ENCODE results near the gene SGK2.

The SGK2 gene

DNA sequence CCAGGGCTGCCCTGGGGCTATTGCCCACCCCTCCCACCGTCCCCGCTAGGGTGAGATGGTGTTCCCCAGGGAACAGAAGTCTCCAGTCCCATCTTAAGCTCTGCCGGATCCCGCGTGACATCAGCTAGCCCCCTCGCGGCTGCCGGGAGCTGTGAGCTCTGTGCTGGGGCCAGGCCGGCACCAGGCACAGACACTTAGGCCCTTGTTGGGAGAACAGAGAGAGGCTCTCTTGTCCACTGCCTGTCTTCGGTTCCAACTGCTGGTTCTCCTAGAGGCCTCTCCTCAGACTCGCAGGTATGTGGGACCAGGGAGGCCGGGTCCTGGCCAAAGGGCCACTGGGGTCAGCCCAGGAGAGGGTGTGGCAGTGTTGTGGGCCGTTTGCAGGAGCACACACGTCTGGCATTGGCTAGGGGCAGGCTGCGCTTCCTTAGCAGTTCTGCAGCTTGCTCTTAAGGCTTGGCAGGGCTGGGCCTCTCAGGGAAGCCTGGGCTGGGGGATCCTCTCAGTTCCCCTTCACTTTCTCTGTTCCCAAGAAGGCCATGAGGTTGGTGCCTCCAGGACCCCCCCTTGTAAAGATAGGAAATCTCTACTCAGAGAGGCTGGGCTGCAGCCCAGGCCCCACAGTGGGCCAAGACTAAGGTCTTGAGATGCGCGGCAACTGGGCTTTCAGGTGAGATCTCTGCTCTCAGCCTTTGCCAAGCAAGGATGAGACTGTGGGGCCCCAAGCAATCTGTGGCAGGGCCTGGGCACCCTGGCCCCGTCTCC is 6.3 kb downstream of the SGK2 start:
- Histone ChIP-seq H3K9me3 (ENCODE audit: insufficient read depth, low read depth, low read length) (no peaks in the 10 kb centered on the region), H3K4me3 (ENCODE audit: low read length) (no peak overlapping the region), H3K27me3 (ENCODE audit: insufficient read depth, low read length) (no peaks in the 10 kb centered on the region), H3K9ac (ENCODE audit: low read depth, low read length) (no peak overlapping the region), H3K36me3 (ENCODE audit: insufficient read depth, low read length) (no peaks in the 10 kb centered on the region), H3K4me1 (ENCODE audit: insufficient read depth, low read length) (no peaks in the 10 kb centered on the region), H3K27ac (ENCODE audit: low read depth, low read length) (no peak overlapping the region)
- WGBS: 87% methylated on average over 18 of the region's 18 CpGs

DNA sequence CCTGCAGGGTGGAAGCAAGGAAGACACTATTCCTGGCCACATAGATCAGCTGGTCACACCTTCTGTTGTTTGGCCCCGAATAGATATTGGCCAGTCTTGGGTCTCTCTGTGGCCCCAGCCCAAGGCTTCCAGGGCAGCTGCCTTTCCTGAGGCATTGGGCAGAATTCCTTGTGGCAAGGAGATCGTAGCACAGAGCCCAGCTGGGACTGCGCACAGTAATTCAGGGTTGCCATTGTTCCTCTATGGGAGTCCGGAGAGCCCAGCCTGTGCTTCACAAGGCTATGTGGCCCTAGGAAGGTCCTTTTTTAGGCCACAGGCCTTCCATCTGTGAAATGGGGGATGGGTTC is 6.9 kb downstream of the SGK2 start:
- H3K4me3 ChIP-seq (ENCODE audit: low read length): no peak overlapping the region
- WGBS: 92% methylated on average over 4 of the region's 4 CpGs
- H3K27ac ChIP-seq (ENCODE audit: low read depth, low read length): no peak overlapping the region
- no peaks in the 10 kb centered on the region for H3K9me3 ChIP-seq (ENCODE audit: insufficient read depth, low read depth, low read length)
- H3K36me3 ChIP-seq (ENCODE audit: insufficient read depth, low read length): no peaks in the 10 kb centered on the region
- H3K9ac ChIP-seq (ENCODE audit: low read depth, low read length): no peak overlapping the region
- no peaks in the 10 kb centered on the region for H3K27me3 ChIP-seq (ENCODE audit: insufficient read depth, low read length)
- H3K4me1 ChIP-seq (ENCODE audit: insufficient read depth, low read length): no peaks in the 10 kb centered on the region

DNA sequence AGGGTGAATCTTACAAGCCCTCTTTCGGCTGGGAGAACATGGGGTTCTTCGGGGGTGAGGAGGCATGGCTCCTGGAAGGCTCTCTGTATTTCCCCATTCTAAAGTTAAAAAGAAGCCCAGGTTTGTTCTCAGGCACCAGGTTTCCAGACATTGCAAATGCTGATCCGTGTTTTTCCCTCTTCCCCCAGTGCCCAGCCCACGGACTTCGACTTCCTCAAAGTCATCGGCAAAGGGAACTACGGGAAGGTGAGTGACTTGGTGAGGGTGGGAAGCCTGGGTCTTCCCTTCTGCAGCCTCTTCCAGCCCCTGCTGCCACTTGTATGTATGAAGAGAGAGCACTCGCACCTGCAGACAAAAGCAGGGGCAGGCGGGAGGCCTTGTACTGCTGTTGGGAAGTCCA is 8.7 kb downstream of the SGK2 start:
- H3K4me1 ChIP-seq (ENCODE audit: insufficient read depth, low read length): no peaks in the 10 kb centered on the region
- H3K36me3 ChIP-seq (ENCODE audit: insufficient read depth, low read length): no peaks in the 10 kb centered on the region
- no peak overlapping the region for H3K27ac ChIP-seq (ENCODE audit: low read depth, low read length)
- H3K9ac ChIP-seq (ENCODE audit: low read depth, low read length): no peak overlapping the region
- no peaks in the 10 kb centered on the region for H3K9me3 ChIP-seq (ENCODE audit: insufficient read depth, low read depth, low read length)
- 96% methylated on average over 9 of the region's 9 CpGs for WGBS
- no peak overlapping the region for H3K4me3 ChIP-seq (ENCODE audit: low read length)
- H3K27me3 ChIP-seq (ENCODE audit: insufficient read depth, low read length): no peaks in the 10 kb centered on the region

DNA sequence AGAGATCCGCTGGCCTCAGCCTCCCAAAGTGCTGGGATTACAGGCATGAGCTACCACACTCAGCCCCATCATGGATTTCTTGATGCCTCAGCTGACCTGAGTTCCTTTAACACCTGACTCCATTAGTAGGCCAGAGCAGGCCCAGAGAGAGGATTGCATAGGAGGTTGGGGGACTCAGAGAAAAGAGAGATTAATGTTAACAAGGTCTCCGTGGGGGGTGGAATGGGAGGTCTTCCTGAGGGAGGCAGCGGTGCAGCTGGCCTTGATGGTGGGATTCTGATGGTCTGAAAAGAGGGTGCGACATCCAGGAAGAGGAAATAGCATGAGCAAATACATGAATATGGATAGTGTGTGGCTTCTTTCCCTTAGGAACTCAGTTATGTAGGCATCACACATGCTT is 9.9 kb downstream of the SGK2 start:
- WGBS: 79% methylated on average over 4 of the region's 4 CpGs
- H3K27me3 ChIP-seq (ENCODE audit: insufficient read depth, low read length): no peaks in the 10 kb centered on the region

DNA sequence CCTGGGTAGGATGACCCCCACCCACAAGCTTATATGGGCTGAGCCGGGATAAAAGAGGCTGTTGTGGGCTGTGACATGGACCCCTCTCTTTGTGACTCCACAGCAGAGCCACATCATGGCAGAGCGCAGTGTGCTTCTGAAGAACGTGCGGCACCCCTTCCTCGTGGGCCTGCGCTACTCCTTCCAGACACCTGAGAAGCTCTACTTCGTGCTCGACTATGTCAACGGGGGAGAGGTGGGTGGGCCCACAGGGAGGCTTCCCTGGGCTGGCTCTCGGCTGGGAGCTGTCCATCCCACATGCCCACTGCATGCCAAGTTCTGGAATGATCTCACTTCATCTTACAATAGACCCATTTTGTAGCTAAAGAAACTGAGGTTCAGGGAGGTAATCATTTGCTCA is 10.5 kb downstream of the SGK2 start:
- WGBS: 94% methylated on average over 10 of the region's 10 CpGs
- Histone ChIP-seq H3K4me1 (ENCODE audit: insufficient read depth, low read length) (no peaks in the 10 kb centered on the region), H3K9me3 (ENCODE audit: insufficient read depth, low read depth, low read length) (no peaks in the 10 kb centered on the region), H3K4me3 (ENCODE audit: low read length) (no peak overlapping the region), H3K27ac (ENCODE audit: low read depth, low read length) (no peak overlapping the region), H3K36me3 (ENCODE audit: insufficient read depth, low read length) (no peaks in the 10 kb centered on the region), H3K9ac (ENCODE audit: low read depth, low read length) (no peak overlapping the region), H3K27me3 (ENCODE audit: insufficient read depth, low read length) (no peaks in the 10 kb centered on the region)

More for the DNA sequence above, 9.9 kb downstream of the SGK2 start:
- no peak overlapping the region for H3K27ac ChIP-seq (ENCODE audit: low read depth, low read length)
- no peak overlapping the region for H3K9ac ChIP-seq (ENCODE audit: low read depth, low read length)
- no peaks in the 10 kb centered on the region for H3K4me1 ChIP-seq (ENCODE audit: insufficient read depth, low read length)
- no peak overlapping the region for H3K4me3 ChIP-seq (ENCODE audit: low read length)
- H3K9me3 ChIP-seq (ENCODE audit: insufficient read depth, low read depth, low read length): no peaks in the 10 kb centered on the region
- no peaks in the 10 kb centered on the region for H3K36me3 ChIP-seq (ENCODE audit: insufficient read depth, low read length)

DNA sequence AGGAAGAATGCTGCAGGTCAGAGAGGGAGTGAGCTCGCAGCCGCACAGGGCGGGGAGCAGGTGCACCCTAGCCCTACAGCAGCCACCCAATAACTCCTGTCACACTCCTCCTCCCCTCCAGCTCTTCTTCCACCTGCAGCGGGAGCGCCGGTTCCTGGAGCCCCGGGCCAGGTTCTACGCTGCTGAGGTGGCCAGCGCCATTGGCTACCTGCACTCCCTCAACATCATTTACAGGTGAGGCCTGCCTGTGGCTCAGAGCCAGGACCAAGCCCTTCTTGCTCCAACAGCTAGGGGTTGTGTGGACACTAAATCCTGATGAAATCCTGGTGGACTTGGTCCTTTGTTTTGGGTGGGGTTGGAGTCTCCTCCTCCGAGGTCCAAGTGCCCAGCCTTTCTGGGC is 11.7 kb downstream of the SGK2 start:
- no peaks in the 10 kb centered on the region for H3K27me3 ChIP-seq (ENCODE audit: insufficient read depth, low read length)
- H3K9me3 ChIP-seq (ENCODE audit: insufficient read depth, low read depth, low read length): no peaks in the 10 kb centered on the region
- no peak overlapping the region for H3K9ac ChIP-seq (ENCODE audit: low read depth, low read length)
- H3K4me1 ChIP-seq (ENCODE audit: insufficient read depth, low read length): no peaks in the 10 kb centered on the region
- 92% methylated on average over 10 of the region's 10 CpGs for WGBS
- H3K4me3 ChIP-seq (ENCODE audit: low read length): no peak overlapping the region
- H3K27ac ChIP-seq (ENCODE audit: low read depth, low read length): no peak overlapping the region
- no peaks in the 10 kb centered on the region for H3K36me3 ChIP-seq (ENCODE audit: insufficient read depth, low read length)

DNA sequence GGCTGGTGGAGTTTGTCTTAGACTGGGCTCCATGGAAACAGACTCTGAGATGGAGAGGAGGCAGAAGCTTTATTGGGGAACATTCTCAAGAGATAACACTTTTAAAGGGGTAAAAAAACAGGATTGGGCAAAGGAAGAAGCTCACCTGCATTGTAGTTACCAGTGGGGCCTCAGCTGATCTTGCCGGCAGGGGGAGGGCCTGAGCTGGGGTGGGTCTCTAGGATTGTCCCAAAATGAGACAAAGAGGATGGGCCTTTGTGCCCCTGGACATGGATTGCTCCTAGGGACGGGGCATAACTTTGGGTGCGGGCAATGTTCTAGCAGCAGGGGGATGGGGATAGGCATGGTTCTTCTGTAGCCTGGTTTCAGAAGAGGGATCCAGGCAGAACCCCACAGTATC is 12.5 kb downstream of the SGK2 start:
- no peak overlapping the region for H3K9ac ChIP-seq (ENCODE audit: low read depth, low read length)
- no peaks in the 10 kb centered on the region for H3K4me1 ChIP-seq (ENCODE audit: insufficient read depth, low read length)
- H3K27me3 ChIP-seq (ENCODE audit: insufficient read depth, low read length): no peaks in the 10 kb centered on the region
- H3K36me3 ChIP-seq (ENCODE audit: insufficient read depth, low read length): no peaks in the 10 kb centered on the region
- no peak overlapping the region for H3K4me3 ChIP-seq (ENCODE audit: low read length)
- WGBS: 88% methylated on average over 3 of the region's 3 CpGs
- no peaks in the 10 kb centered on the region for H3K9me3 ChIP-seq (ENCODE audit: insufficient read depth, low read depth, low read length)
- no peak overlapping the region for H3K27ac ChIP-seq (ENCODE audit: low read depth, low read length)

DNA sequence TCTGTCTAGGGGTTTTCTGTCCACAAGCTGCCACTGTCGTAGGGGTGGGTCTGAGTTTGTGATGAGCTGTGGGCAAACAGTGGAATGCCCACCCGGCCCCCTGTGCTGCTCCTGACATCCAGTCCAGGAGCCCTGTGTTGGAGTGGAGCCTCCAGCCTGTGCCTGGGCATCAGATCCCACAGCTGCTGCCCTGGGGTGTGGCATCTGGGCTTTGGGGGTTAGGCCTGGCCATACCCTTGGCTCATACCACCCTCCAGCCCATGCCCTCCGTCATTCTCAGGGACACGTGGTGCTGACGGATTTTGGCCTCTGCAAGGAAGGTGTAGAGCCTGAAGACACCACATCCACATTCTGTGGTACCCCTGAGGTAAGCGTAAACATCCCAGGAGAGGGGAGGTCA is 12.9 kb downstream of the SGK2 start:
- Histone ChIP-seq H3K9ac (ENCODE audit: low read depth, low read length) (no peak overlapping the region), H3K4me1 (ENCODE audit: insufficient read depth, low read length) (no peaks in the 10 kb centered on the region), H3K4me3 (ENCODE audit: low read length) (no peak overlapping the region), H3K9me3 (ENCODE audit: insufficient read depth, low read depth, low read length) (no peaks in the 10 kb centered on the region), H3K27me3 (ENCODE audit: insufficient read depth, low read length) (no peaks in the 10 kb centered on the region), H3K36me3 (ENCODE audit: insufficient read depth, low read length) (no peaks in the 10 kb centered on the region), H3K27ac (ENCODE audit: low read depth, low read length) (no peak overlapping the region)
- 94% methylated on average over 6 of the region's 6 CpGs for WGBS

DNA sequence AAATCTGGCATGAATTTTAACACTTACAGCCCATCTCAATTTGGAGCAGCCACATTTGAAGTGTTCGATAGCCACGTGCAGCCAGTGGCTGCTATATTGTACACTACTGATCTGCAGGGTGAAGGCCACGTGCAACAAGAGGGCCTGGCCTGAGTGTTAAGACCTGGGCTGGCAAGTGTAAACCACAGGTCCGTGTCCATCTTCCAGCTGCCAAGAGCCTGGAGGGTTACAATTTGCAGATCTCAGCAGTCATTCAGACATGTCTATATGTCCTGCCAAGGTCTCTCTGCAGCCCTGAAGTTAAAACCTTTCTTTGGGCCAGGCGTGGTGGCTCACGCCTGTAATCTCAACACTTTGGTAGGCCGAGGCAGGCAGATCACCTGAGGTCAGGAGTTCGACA is 14.1 kb downstream of the SGK2 start:
- H3K36me3 ChIP-seq (ENCODE audit: insufficient read depth, low read length): no peaks in the 10 kb centered on the region
- no peaks in the 10 kb centered on the region for H3K27me3 ChIP-seq (ENCODE audit: insufficient read depth, low read length)
- H3K4me3 ChIP-seq (ENCODE audit: low read length): no peak overlapping the region
- H3K9ac ChIP-seq (ENCODE audit: low read depth, low read length): no peak overlapping the region
- H3K9me3 ChIP-seq (ENCODE audit: insufficient read depth, low read depth, low read length): no peaks in the 10 kb centered on the region
- no peaks in the 10 kb centered on the region for H3K4me1 ChIP-seq (ENCODE audit: insufficient read depth, low read length)
- no peak overlapping the region for H3K27ac ChIP-seq (ENCODE audit: low read depth, low read length)
- 92% methylated on average over 8 of the region's 8 CpGs for WGBS

DNA sequence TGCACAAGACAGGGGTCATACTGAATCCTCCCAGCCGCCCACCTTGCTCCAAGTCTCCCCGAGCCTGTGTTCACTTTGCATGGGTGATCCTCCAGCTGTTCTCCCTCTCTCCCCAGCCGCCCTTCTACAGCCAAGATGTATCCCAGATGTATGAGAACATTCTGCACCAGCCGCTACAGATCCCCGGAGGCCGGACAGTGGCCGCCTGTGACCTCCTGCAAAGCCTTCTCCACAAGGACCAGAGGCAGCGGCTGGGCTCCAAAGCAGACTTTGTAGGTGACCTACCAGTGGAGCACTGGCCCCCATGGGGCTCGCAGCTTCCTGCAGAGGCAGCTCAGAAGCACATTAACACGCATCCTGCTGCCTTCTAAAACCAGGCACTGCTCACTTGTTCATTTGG is 17.3 kb downstream of the SGK2 start:
- no peaks in the 10 kb centered on the region for H3K4me1 ChIP-seq (ENCODE audit: insufficient read depth, low read length)
- no peak overlapping the region for H3K4me3 ChIP-seq (ENCODE audit: low read length)
- H3K27me3 ChIP-seq (ENCODE audit: insufficient read depth, low read length): no peaks in the 10 kb centered on the region
- no peaks in the 10 kb centered on the region for H3K9me3 ChIP-seq (ENCODE audit: insufficient read depth, low read depth, low read length)
- no peaks in the 10 kb centered on the region for H3K36me3 ChIP-seq (ENCODE audit: insufficient read depth, low read length)
- WGBS: 81% methylated on average over 10 of the region's 10 CpGs
- H3K9ac ChIP-seq (ENCODE audit: low read depth, low read length): no peak overlapping the region
- no peak overlapping the region for H3K27ac ChIP-seq (ENCODE audit: low read depth, low read length)

DNA sequence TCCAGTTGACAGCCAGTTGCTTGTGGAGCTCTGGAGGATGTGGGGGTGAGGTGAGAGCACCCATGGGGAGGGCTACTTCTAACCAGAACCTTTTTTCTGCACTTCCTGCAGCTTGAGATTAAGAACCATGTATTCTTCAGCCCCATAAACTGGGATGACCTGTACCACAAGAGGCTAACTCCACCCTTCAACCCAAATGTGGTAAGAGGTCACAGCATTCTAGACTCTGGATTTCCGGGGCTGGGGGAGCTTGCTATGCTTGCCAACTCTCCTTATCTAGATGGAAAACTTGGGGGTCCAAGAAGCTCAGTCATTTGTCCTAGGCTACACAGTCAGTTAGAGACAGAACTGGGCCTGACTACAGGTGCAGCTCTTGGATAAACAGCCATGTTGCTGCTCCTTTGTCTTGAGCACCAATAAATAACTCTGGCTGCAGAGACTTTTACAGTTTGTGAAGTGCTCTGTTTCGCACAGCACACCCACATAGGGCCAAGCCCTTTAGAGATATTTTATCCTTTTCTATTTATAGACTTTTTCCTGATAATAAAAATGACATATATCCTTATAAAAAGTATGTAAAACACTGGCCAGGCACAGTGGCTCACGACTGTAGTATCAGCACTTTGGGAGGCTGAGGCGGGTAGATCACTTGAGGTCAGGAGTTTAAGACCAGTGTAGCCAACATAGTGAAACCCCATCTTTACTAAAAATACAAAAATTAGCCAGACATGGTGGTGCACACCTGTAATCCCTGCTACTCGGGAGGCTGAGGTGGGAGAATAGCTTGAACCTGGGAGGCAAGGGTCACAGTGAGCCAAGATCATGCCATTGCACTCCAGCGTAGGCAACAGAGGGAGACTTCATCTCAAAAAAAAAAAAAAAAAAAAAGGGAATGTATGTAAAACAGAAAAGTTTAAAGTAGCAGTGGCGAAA is 21.3 kb downstream of the SGK2 start:
- no peaks in the 10 kb centered on the region for H3K9me3 ChIP-seq (ENCODE audit: insufficient read depth, low read depth, low read length)
- no peak overlapping the region for H3K4me3 ChIP-seq (ENCODE audit: low read length)
- WGBS: 91% methylated on average over 5 of the region's 7 CpGs
- no peaks in the 10 kb centered on the region for H3K27me3 ChIP-seq (ENCODE audit: insufficient read depth, low read length)
- peaks cover 10% of the 10 kb centered on the region for H3K4me1 ChIP-seq (ENCODE audit: insufficient read depth, low read length)
- no peak overlapping the region for H3K27ac ChIP-seq (ENCODE audit: low read depth, low read length)
- H3K36me3 ChIP-seq (ENCODE audit: insufficient read depth, low read length): no peaks in the 10 kb centered on the region
- no peak overlapping the region for H3K9ac ChIP-seq (ENCODE audit: low read depth, low read length)
